Neural cell (in vitro differentiated cells): ENCODE results near the gene PLEKHA5. TPM values are rescaled to one million over a fixed set of nuclear protein-coding genes. Genes with fewer than 3 reads are reported as not detected.
"Not testable (repeated sequence)": the region's sequence is repeated elsewhere in the genome, so short reads cannot be mapped to it uniquely, and the experiment has no call there.

Experiments
- H2AFZ ChIP-seq: fragments of 200-600, 300-800 bp; sonication (generic), shearing (Covaris generic); 2 replicates; pipeline ENCODE4 v1.6.0; 2014; ENCODE audit warnings: low read depth, mild to moderate bottlenecking, antibody characterized with exemption, low read length, moderate library complexity
- H3F3A ChIP-seq: fragments of 200-600 bp; shearing (Covaris generic); 2 replicates; pipeline ENCODE4 v1.6.1; 2016; ENCODE audit warnings: mild to moderate bottlenecking, moderate library complexity, mixed read lengths, antibody characterized with exemption, low read length; ENCODE audit not compliant: insufficient read depth, poor library complexity, severe bottlenecking
- H3K27ac ChIP-seq: fragments of 200-600, 300-800 bp; sonication (generic), shearing (Covaris generic); 2 replicates; pipeline ENCODE4 v1.5.1; 2014; ENCODE audit warnings: mild to moderate bottlenecking, low read length, moderate library complexity
- H3K27me3 ChIP-seq: fragments of 300-800, 200-600 bp; sonication (generic), shearing (Covaris generic); 2 replicates; pipeline ENCODE4 v1.6.0; 2014; ENCODE audit warnings: mild to moderate bottlenecking, low read depth, low read length, moderate library complexity; ENCODE audit not compliant: insufficient read depth
- H3K36me3 ChIP-seq: fragments of 300-800, 200-600 bp; sonication (generic), shearing (Covaris generic); 2 replicates; pipeline ENCODE4 v1.5.1; 2014; ENCODE audit warnings: mild to moderate bottlenecking, antibody characterized with exemption, low read length, moderate library complexity; ENCODE audit not compliant: insufficient read depth
- H3K4me2 ChIP-seq: fragments of 300-800, 200-600 bp; sonication (generic), shearing (Covaris generic); 2 replicates; pipeline ENCODE4 v1.6.0; 2014; ENCODE audit warnings: mild to moderate bottlenecking, low read length
- H3K4me3 ChIP-seq: fragments of 300-800, 200-600 bp; sonication (generic), shearing (Covaris generic); 2 replicates; pipeline ENCODE4 v1.5.1; 2014; ENCODE audit warnings: mild to moderate bottlenecking, low read length, moderate library complexity
- H3K79me2 ChIP-seq: fragments of 200-600 bp; shearing (Covaris generic); replicated peaks from 2 replicates; pipeline ENCODE4 v1.6.0; 2014; ENCODE audit warnings: mild to moderate bottlenecking, low read length, moderate library complexity; ENCODE audit not compliant: insufficient read depth
- H3K9ac ChIP-seq: fragments of 300-800, 200-600 bp; sonication (generic), shearing (Covaris generic); 2 replicates; pipeline ENCODE4 v1.6.1; 2016; ENCODE audit warnings: mild to moderate bottlenecking, low read length, mixed read lengths
- H3K9me2 ChIP-seq: fragments of 200-600 bp; shearing (Covaris generic); 2 replicates; pipeline ENCODE4 v1.6.1; 2016; ENCODE audit warnings: mild to moderate bottlenecking, low read length, mixed read lengths; ENCODE audit not compliant: insufficient read depth
- H3K9me3 ChIP-seq: fragments of 200-600, 300-800 bp; sonication (generic), shearing (Covaris generic); 2 replicates; pipeline ENCODE4 v1.6.1; 2016; ENCODE audit warnings: mild to moderate bottlenecking, mixed run types, low read length, moderate library complexity, mixed read lengths
- H4K20me1 ChIP-seq: fragments of 200-600 bp; shearing (Covaris generic); 2 replicates; pipeline ENCODE4 v1.6.1; 2016; ENCODE audit warnings: mild to moderate bottlenecking, mixed run types; ENCODE audit not compliant: insufficient read depth
- EP300 ChIP-seq: fragments of 450-650 bp; conservative IDR thresholded peaks from 2 replicates; pipeline ENCODE4 v1.6.1; 2014; ENCODE audit warnings: antibody characterized with exemption, mild to moderate bottlenecking, moderate library complexity; ENCODE audit not compliant: poor library complexity, severe bottlenecking
- EZH2 ChIP-seq: fragments of 200-600, 300-800 bp; shearing (Covaris generic), sonication (generic); IDR thresholded peaks from 2 replicates; pipeline ENCODE4 v1.6.1; 2014; ENCODE audit warnings: antibody characterized with exemption, low read length, borderline replicate concordance, mild to moderate bottlenecking; ENCODE audit not compliant: insufficient read depth, poor library complexity, severe bottlenecking
- MXI1 ChIP-seq: fragments of 450-650 bp; conservative IDR thresholded peaks from 2 replicates; pipeline ENCODE4 v1.6.1; 2014; ENCODE audit warnings: antibody characterized with exemption, mild to moderate bottlenecking; ENCODE audit not compliant: poor library complexity, severe bottlenecking
- POLR2AphosphoS5 ChIP-seq: IDR thresholded peaks from 2 replicates; pipeline ENCODE4 v1.6.1; 2012
- RAD21 ChIP-seq: fragments of 450-650 bp; conservative IDR thresholded peaks from 2 replicates; pipeline ENCODE4 v1.6.1; 2014; ENCODE audit warnings: antibody characterized with exemption, mild to moderate bottlenecking, moderate library complexity
- REST ChIP-seq: IDR thresholded peaks from 2 replicates; pipeline ENCODE4 v1.6.1; 2012; ENCODE audit warnings: borderline replicate concordance
- SMC3 ChIP-seq: fragments of 450-650 bp; conservative IDR thresholded peaks from 2 replicates; pipeline ENCODE4 v1.6.1; 2014; ENCODE audit warnings: antibody characterized with exemption, mild to moderate bottlenecking, moderate library complexity; ENCODE audit not compliant: poor library complexity
- TAF1 ChIP-seq: IDR thresholded peaks from 2 replicates; pipeline ENCODE4 v1.6.1; 2012; ENCODE audit warnings: low read depth
- polyA plus RNA-seq: library from polyadenylated mRNA; depleted of rRNA; stranded (reverse); fragments of >200 nt; gene quantifications from 2 replicates; pipeline ENCODE4 v1.2.3, GENCODE V29; 2014

Gene PLEKHA5
- polyA plus RNA-seq, 1 donor from 2014 or later: 130 TPM

DNA sequence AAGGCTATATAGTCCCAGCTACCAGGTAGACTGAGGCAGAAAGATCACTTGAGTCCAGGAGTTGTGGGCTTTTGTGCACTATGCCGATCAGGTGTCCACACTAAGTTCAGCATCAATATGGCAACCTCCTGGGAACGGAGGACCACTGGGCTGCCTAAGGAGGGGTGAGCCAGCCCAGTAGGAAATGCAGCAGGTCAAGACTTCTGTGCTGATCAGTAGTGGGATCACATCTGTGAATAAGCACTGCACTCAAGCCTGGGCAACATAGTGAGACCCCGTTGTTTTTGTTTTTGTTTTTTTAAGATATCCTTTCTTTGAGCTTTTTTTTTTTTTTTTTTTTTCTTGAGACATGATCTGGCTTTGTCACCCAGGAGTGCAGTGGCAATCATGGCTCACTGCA, 174.0 kb downstream of the PLEKHA5 start:
- Histone ChIP-seq H3K9me3 (no peaks in the 10 kb centered on the region), H4K20me1 (no peaks in the 10 kb centered on the region), H3F3A (no peaks in the 10 kb centered on the region), H3K4me3 (no peak overlapping the region), H3K9ac (no peak overlapping the region), H3K27me3 (no peaks in the 10 kb centered on the region), H2AFZ (no peak overlapping the region), H3K79me2 (no peaks in the 10 kb centered on the region), H3K4me2 (no peak overlapping the region), H3K9me2 (no peaks in the 10 kb centered on the region), H3K36me3 (peaks cover 23% of the 10 kb centered on the region), H3K27ac (no peak overlapping the region)
- TF ChIP-seq RAD21: no peak
- TF ChIP-seq TAF1: no peak
- no peak for TF ChIP-seq POLR2AphosphoS5
- TF ChIP-seq SMC3: no peak
- TF ChIP-seq EP300: no peak
- TF ChIP-seq REST: no peak
- TF ChIP-seq EZH2: no peak

GRCh38 chr12:19304149-19304750, 174.7 kb downstream of the PLEKHA5 start:
- Histone ChIP-seq H3K4me3 (no peak overlapping the region), H3K9ac (no peak overlapping the region), H3K27me3 (no peaks in the 10 kb centered on the region), H2AFZ (no peak overlapping the region), H3K9me3 (no peaks in the 10 kb centered on the region), H4K20me1 (no peaks in the 10 kb centered on the region), H3K9me2 (no peaks in the 10 kb centered on the region), H3F3A (no peaks in the 10 kb centered on the region), H3K36me3 (peaks cover 23% of the 10 kb centered on the region), H3K4me2 (no peak overlapping the region), H3K27ac (no peak overlapping the region), H3K79me2 (no peaks in the 10 kb centered on the region)
- TF ChIP-seq REST (no peak), RAD21 (no peak), MXI1 (no peak), EZH2 (no peak)

DNA sequence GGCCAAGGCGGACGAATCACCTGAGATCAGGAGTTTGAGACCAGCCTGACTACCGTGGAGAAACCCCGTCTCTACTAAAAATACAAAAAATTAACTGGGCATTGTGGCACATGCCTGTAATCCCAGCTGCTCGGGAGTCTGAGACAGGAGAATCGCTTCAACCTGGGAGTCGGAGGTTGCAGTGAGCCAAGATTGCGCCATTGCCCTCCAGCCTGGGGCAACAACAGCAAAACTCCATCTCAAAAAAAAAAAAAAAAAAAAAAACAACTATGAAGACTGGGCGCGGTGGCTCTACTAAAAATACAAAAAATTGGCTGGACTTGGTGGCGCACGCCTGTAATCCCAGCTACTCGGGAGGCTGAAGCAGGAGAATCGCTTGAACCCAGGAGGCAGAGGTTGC, 176.1 kb downstream of the PLEKHA5 start:
- H3K27me3 ChIP-seq, H3K9me2 ChIP-seq, H3K27ac ChIP-seq, H4K20me1 ChIP-seq, H3K79me2 ChIP-seq, H3F3A ChIP-seq, H3K4me2 ChIP-seq, H3K9me3 ChIP-seq, H2AFZ ChIP-seq, H3K9ac ChIP-seq, H3K4me3 ChIP-seq: not testable (repeated sequence)
- peaks cover 23% of the 10 kb centered on the region for H3K36me3 ChIP-seq
